WTC11 (cell line): Measurements from ENCODE around the gene ZNF75A. TPM values are rescaled to one million over a fixed set of nuclear protein-coding genes. Genes with fewer than 3 reads are reported as not detected.

Experiments used
- ATAC-seq: fragments of 200-7000 bp; cut with Tn5 transposase; 2 replicates; pipeline ENCODE4 v1.10.0; 2021; ENCODE audit warnings: mild to moderate bottlenecking, moderate library complexity
- CTCF ChIA-PET: fragments of 300-600 bp; sonication (Branson Sonifier 250); formaldehyde crosslinking; loops from one replicate; lab custom pipeline; 2021; ENCODE audit warnings: antibody characterized with exemption; lab: Charles Lee
- POLR2A ChIA-PET: fragments of 350-600 bp; sonication (Branson Sonifier 250); formaldehyde crosslinking; loops from one replicate; lab custom pipeline; 2021; ENCODE audit warnings: antibody characterized with exemption; lab: Charles Lee
- DNase-seq: peaks from one replicate; pipeline ENCODE4 v3.0.0; 2021; ENCODE audit warnings: low spot score
- H3K27ac Mint-ChIP-seq: 2 replicates; pipeline ENCODE4 v1.8.0; 2021; ENCODE audit warnings: mixed read lengths
- H3K27me3 Mint-ChIP-seq: 2 replicates; pipeline ENCODE4 v1.8.0; 2021; ENCODE audit warnings: low read depth, mild to moderate bottlenecking, moderate library complexity, mixed read lengths
- H3K36me3 Mint-ChIP-seq: 2 replicates; pipeline ENCODE4 v1.8.0; 2021; ENCODE audit warnings: mixed read lengths
- H3K4me1 Mint-ChIP-seq: 2 replicates; pipeline ENCODE4 v1.8.0; 2022; ENCODE audit warnings: mixed read lengths
- H3K4me3 Mint-ChIP-seq: 2 replicates; pipeline ENCODE4 v1.8.0; 2021; ENCODE audit warnings: mild to moderate bottlenecking, moderate library complexity, mixed read lengths
- H3K9me3 Mint-ChIP-seq: 2 replicates; pipeline ENCODE4 v1.8.0; 2021; ENCODE audit warnings: mixed read lengths
- ATF6 ChIP-seq: sonication (generic); formaldehyde crosslinking; IDR thresholded peaks from 2 replicates; pipeline ENCODE4 v1.8.1; 2023; ENCODE audit warnings: mild to moderate bottlenecking, missing genetic modification reagents
- CREB1 ChIP-seq: sonication (generic); formaldehyde crosslinking; IDR thresholded peaks from 2 replicates; pipeline ENCODE4 v1.8.0; 2023; ENCODE audit warnings: mild to moderate bottlenecking, missing genetic modification reagents
- ETV6 ChIP-seq: sonication (generic); formaldehyde crosslinking; IDR thresholded peaks from 2 replicates; pipeline ENCODE4 v1.8.1; 2022; ENCODE audit warnings: mild to moderate bottlenecking, missing genetic modification reagents
- IRF1 ChIP-seq: sonication (generic); formaldehyde crosslinking; IDR thresholded peaks from 2 replicates; pipeline ENCODE4 v1.8.0; 2023; ENCODE audit warnings: missing genetic modification reagents
- IRF2 ChIP-seq: sonication (generic); formaldehyde crosslinking; IDR thresholded peaks from 2 replicates; pipeline ENCODE4 v1.8.0; 2022; ENCODE audit warnings: low read depth, missing genetic modification reagents, borderline replicate concordance
- KAT7 ChIP-seq: sonication (generic); formaldehyde crosslinking; IDR thresholded peaks from 2 replicates; pipeline ENCODE4 v1.8.1; 2023; ENCODE audit warnings: missing genetic modification reagents, mild to moderate bottlenecking, borderline replicate concordance
- MAX ChIP-seq: sonication (generic); formaldehyde crosslinking; IDR thresholded peaks from 2 replicates; pipeline ENCODE4 v1.8.0; 2022; ENCODE audit warnings: mild to moderate bottlenecking, missing genetic modification reagents
- MXD4 ChIP-seq: fragments of 250-450 bp; sonication (Bioruptor Pico); IDR thresholded peaks from 2 replicates; pipeline ENCODE4 v1.8.0; 2021; ENCODE audit warnings: mild to moderate bottlenecking, moderate library complexity, borderline replicate concordance
- NR3C1 ChIP-seq: sonication (generic); formaldehyde crosslinking; conservative IDR thresholded peaks from 2 replicates; pipeline ENCODE4 v1.8.1; 2023; ENCODE audit warnings: low read depth, mild to moderate bottlenecking, missing genetic modification reagents
- OVOL2 ChIP-seq: fragments of 250-450 bp; sonication (Bioruptor Pico); IDR thresholded peaks from 2 replicates; pipeline ENCODE4 v1.9.0; 2021; ENCODE audit warnings: mild to moderate bottlenecking, borderline replicate concordance
- RELA ChIP-seq: sonication (generic); formaldehyde crosslinking; IDR thresholded peaks from 2 replicates; pipeline ENCODE4 v1.8.1; 2022; ENCODE audit warnings: missing genetic modification reagents, mild to moderate bottlenecking, borderline replicate concordance
- ZNF232 ChIP-seq: sonication (generic); formaldehyde crosslinking; IDR thresholded peaks from 2 replicates; pipeline ENCODE4 v1.8.0; 2022; ENCODE audit warnings: mild to moderate bottlenecking, missing genetic modification reagents
- ZNF512 ChIP-seq: sonication (generic); formaldehyde crosslinking; IDR thresholded peaks from 2 replicates; pipeline ENCODE4 v1.8.1; 2022; ENCODE audit warnings: missing genetic modification reagents, borderline replicate concordance
- total RNA-seq: library from RNA; stranded (reverse); gene quantifications from 3 replicates; pipeline ENCODE4 v1.2.3, GENCODE V29; 2021
- TF ChIP-seq, protein P1 (sequence below): sonication (generic); formaldehyde crosslinking; IDR thresholded peaks from 2 replicates; pipeline ENCODE4 v1.8.0; 2022; ENCODE audit warnings: missing genetic modification reagents
- TF ChIP-seq, protein P2 (sequence below): sonication (generic); formaldehyde crosslinking; IDR thresholded peaks from 2 replicates; pipeline ENCODE4 v1.8.1; 2022; ENCODE audit warnings: low read depth, missing genetic modification reagents, borderline replicate concordance
- TF ChIP-seq, protein P3 (sequence below): fragments of 200-600 bp; IDR thresholded peaks from 2 replicates; pipeline ENCODE4 v1.8.0; 2022; ENCODE audit warnings: antibody characterized with exemption

The ZNF75A gene
- total RNA-seq, 1 experiment from 2014 or later, result 31.5 TPM

DNA sequence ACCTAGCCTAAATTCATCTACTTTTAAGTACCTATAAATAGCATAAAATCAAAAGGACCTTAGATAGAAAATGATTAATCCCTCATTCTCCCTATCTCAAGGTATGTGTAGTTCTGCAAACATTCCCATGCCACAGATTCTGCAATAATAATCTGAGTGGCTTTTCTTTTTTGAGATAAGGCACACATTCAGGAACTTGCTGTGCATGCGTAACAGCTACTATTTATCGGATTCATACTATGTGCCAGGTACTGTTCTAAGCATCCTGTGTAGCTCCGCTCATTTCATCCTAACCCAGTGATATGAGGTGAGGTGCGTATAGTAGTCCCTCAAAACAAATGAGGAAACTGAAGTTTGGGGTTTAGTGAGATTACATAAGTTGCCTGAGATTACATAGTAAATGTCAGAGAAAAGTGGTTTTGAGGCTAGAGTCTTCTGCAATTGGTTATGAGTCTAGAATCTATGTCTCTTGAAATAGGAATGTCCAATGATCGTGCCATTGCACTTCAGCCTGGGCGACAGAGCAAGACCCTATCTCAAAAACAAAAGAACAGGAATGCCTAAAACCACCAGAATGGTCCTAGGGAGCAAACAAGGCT lies 24.0 kb upstream of the ZNF75A start:
- TF ChIP-seq MXD4 (CRISPR knock-in tag), result no peak
- TF ChIP-seq RELA (CRISPR knock-in tag), result no peak
- Mint-ChIP-seq H3K27me3 (peaks cover 20% of the 10 kb centered on the region), H3K4me3 (peak overlapping the region; percentile 99), H3K27ac (no peak overlapping the region), H3K9me3 (peaks cover under 1% of the 10 kb centered on the region), H3K4me1 (peaks cover 21% of the 10 kb centered on the region), H3K36me3 (peaks cover 15% of the 10 kb centered on the region)
- ChIA-PET CTCF (no interaction called here), POLR2A (no interaction called here)
- DNase-seq (no peak), ATAC-seq (no peak)

GRCh38 chr16:3282103-3282729 lies 23.1 kb upstream of the ZNF75A start:
- CTCF ChIA-PET, result interaction anchor here (0.6 to 2.1 kb wide), 10 partner anchors 10 to 245 kb away, joined by 3 to 19 read pairs (median 4); partner anchors contain the start of gene ZSCAN32
- POLR2A ChIA-PET, result interaction anchor here (0.5 to 2.3 kb wide), 8 partner anchors 12 to 240 kb away, joined by 3 to 12 read pairs (median 4); partner anchors contain the start of genes TIGD7, ZNF174, ZNF75A and ZSCAN32
- TF ChIP-seq MAX (CRISPR knock-in tag) (no peak), CREB1 (no peak)
- H3K9me3 Mint-ChIP-seq, result peaks cover 6% of the 10 kb centered on the region
- ATAC-seq (peak; percentile 61), DNase-seq (peak; percentile 72)
- H3K4me3 Mint-ChIP-seq, result peak overlapping the region; percentile 99
- peak overlapping the region; percentile 93 for H3K27ac Mint-ChIP-seq
- H3K27me3 Mint-ChIP-seq, result peaks cover 11% of the 10 kb centered on the region
- H3K36me3 Mint-ChIP-seq, result peaks cover 24% of the 10 kb centered on the region
- peaks cover 21% of the 10 kb centered on the region for H3K4me1 Mint-ChIP-seq

DNA sequence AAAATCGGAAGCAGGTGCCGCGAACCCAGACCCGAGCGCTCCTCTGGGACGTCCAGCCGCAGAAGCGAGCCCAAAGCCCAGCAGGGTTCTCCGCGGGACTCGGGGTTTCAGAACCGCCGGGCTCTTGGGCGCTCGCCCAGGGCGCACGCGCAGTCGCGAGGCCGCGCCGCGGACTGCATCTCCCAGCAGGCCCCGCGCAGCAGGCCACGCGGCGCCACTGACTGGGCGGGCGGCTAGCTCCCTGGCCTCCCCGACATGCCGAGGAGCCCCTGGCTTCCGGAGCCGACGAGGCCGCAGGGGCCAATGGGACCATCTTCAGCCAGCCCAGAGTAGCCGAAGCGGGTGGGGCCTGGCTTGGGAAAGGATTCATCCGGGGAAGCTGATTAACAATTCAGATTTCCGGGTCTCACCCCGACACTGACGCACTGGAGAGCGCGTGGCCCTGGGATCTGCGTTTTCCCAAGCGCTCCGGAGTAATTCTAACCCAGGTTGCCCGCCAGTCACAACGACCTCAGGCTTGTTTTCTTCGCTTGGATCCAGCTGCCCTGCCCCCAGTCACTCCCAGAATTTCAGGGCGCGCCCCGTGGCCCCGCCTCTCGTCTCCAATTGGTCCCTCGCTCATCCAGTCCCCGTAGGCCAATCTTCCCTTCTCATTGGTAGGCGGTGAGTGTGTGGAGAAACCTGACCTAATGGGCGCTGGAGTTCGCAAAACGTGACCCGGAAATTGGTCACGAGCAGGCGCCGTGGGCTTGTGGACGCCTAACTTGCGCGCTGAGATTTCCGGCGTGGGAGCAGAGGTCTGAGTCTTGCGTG lies 22.4 kb upstream of the ZNF75A start, which contains the start of gene ZNF263:
Gene ZNF263 (plus strand): TSS at position 762 of the 813 bp plus-strand sequence. CDS start 328 bp downstream, outside the sequence.
- Mint-ChIP-seq H3K4me1 (peaks cover 21% of the 10 kb centered on the region), H3K4me3 (peak within 1 kb of the TSS; percentile 99), H3K9me3 (peaks cover 11% of the 10 kb centered on the region), H3K36me3 (peaks cover 32% of the 10 kb centered on the region), H3K27me3 (peaks cover 4% of the 10 kb centered on the region), H3K27ac (peak within 1 kb of the TSS; percentile 97)
- ChIA-PET POLR2A (interaction anchor here (0.5 to 2.3 kb wide), 11 partner anchors 13 to 241 kb away, joined by 3 to 12 read pairs (median 4); partner anchors contain the start of genes TIGD7, ZNF174, ZNF75A and ZSCAN32), CTCF (interaction anchor here (0.6 to 2.1 kb wide), 12 partner anchors 10 to 244 kb away, joined by 3 to 19 read pairs (median 4); partner anchors contain the start of gene ZSCAN32)
- peak; percentile 95 for DNase-seq
- ATAC-seq, result peak; percentile 86
- TF ChIP-seq OVOL2 (CRISPR knock-in tag), result no peak
- TF ChIP-seq, protein P1, sequence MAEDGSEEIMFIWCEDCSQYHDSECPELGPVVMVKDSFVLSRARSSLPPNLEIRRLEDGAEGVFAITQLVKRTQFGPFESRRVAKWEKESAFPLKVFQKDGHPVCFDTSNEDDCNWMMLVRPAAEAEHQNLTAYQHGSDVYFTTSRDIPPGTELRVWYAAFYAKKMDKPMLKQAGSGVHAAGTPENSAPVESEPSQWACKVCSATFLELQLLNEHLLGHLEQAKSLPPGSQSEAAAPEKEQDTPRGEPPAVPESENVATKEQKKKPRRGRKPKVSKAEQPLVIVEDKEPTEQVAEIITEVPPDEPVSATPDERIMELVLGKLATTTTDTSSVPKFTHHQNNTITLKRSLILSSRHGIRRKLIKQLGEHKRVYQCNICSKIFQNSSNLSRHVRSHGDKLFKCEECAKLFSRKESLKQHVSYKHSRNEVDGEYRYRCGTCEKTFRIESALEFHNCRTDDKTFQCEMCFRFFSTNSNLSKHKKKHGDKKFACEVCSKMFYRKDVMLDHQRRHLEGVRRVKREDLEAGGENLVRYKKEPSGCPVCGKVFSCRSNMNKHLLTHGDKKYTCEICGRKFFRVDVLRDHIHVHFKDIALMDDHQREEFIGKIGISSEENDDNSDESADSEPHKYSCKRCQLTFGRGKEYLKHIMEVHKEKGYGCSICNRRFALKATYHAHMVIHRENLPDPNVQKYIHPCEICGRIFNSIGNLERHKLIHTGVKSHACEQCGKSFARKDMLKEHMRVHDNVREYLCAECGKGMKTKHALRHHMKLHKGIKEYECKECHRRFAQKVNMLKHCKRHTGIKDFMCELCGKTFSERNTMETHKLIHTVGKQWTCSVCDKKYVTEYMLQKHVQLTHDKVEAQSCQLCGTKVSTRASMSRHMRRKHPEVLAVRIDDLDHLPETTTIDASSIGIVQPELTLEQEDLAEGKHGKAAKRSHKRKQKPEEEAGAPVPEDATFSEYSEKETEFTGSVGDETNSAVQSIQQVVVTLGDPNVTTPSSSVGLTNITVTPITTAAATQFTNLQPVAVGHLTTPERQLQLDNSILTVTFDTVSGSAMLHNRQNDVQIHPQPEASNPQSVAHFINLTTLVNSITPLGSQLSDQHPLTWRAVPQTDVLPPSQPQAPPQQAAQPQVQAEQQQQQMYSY, result no peak
- peak; percentile 29; the same call in 1 of the 2 replicates for TF ChIP-seq ETV6 (CRISPR knock-in tag)
- TF ChIP-seq IRF1, result no peak
- TF ChIP-seq ATF6, result no peak
- peak; percentile 12; the same call in 1 of the 2 replicates for TF ChIP-seq ZNF232
- no peak for TF ChIP-seq IRF2
- TF ChIP-seq, protein P2, sequence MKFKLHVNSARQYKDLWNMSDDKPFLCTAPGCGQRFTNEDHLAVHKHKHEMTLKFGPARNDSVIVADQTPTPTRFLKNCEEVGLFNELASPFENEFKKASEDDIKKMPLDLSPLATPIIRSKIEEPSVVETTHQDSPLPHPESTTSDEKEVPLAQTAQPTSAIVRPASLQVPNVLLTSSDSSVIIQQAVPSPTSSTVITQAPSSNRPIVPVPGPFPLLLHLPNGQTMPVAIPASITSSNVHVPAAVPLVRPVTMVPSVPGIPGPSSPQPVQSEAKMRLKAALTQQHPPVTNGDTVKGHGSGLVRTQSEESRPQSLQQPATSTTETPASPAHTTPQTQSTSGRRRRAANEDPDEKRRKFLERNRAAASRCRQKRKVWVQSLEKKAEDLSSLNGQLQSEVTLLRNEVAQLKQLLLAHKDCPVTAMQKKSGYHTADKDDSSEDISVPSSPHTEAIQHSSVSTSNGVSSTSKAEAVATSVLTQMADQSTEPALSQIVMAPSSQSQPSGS (CRISPR knock-in tag), result no peak
- TF ChIP-seq, protein P3, sequence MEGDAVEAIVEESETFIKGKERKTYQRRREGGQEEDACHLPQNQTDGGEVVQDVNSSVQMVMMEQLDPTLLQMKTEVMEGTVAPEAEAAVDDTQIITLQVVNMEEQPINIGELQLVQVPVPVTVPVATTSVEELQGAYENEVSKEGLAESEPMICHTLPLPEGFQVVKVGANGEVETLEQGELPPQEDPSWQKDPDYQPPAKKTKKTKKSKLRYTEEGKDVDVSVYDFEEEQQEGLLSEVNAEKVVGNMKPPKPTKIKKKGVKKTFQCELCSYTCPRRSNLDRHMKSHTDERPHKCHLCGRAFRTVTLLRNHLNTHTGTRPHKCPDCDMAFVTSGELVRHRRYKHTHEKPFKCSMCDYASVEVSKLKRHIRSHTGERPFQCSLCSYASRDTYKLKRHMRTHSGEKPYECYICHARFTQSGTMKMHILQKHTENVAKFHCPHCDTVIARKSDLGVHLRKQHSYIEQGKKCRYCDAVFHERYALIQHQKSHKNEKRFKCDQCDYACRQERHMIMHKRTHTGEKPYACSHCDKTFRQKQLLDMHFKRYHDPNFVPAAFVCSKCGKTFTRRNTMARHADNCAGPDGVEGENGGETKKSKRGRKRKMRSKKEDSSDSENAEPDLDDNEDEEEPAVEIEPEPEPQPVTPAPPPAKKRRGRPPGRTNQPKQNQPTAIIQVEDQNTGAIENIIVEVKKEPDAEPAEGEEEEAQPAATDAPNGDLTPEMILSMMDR, result no peak
- no peak for TF ChIP-seq ZNF512 (CRISPR knock-in tag)
- no peak for TF ChIP-seq KAT7 (CRISPR knock-in tag)
- TF ChIP-seq NR3C1 (CRISPR knock-in tag), result no peak
